SK-N-MC (cell line): Measurements from ENCODE around the gene AFDN.

Source experiments
- EZH2 ChIP-seq: fragments of 200-600 bp; sonication (generic); IDR thresholded peaks from one replicate; pipeline ENCODE4 v1.6.1; 2017; ENCODE audit warnings: antibody characterized with exemption
- POLR2AphosphoS5 ChIP-seq: IDR thresholded peaks from 2 replicates; pipeline ENCODE4 v1.6.1; 2012; ENCODE audit warnings: mild to moderate bottlenecking, low read depth, low read length, borderline replicate concordance

DNA sequence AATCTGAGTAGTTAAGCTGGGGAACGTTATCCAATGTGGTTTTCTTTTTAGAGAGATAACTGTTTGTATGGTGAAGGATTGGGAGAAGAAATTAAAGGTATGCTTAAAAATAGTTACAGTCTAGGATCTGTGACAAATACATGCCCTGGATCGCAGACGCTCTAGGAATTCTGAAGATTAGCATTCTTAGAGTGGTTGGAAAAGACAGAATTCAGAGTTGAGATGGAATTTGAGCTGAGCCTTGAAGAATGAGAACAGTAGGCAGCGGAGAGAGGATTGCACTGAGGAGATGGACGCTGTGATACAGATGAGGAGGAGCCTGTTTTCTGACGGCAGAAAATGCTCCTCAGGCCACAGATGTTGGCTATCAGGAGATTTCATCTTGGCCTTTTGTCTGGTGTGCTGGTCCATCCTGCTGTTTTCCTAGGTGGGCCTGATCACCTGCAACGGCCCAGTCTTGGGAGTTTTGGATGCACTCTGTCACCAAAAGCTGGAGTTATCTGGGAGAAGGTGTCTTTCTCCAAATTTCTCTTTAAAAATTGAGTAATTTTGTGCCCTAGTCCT is 122.5 kb downstream of the AFDN start:
- TF ChIP-seq POLR2AphosphoS5 (no peak), EZH2 (no peak)
